Measurements from ENCODE around the gene ZFYVE9.
"Not testable (repeated sequence)": the region's sequence is repeated elsewhere in the genome, so short reads cannot be mapped to it uniquely, and the experiment has no call there.

GRCh38 chr1:52182328-52182727 lies 40.4 kb downstream of the ZFYVE9 start:
- not testable (repeated sequence) for TF ChIP-seq CTCF (conservative IDR thresholded peaks at IDR 0.05; ENCODE audit: low read depth in 2 of 2); EZH2 (IDR thresholded peaks at IDR 0.05; ENCODE audit: low read depth, unreplicated experiment); POLR2AphosphoS5 (IDR thresholded peaks at IDR 0.05; ENCODE audit: low read depth); EZH2phosphoT487 (IDR thresholded peaks at IDR 0.05; ENCODE audit: unreplicated experiment); STAT1 (IDR thresholded peaks at IDR 0.05; ENCODE audit: unreplicated experiment)

Measured in GM23338 (cell line).